Trophoblast cell (in vitro differentiated cells and primary cell): ENCODE measurements around the gene VPS41.
A peak's percentile ranks its signal among the peaks of the same experiment; 100 is the strongest.

ENCODE experiments used
- DNase-seq, 2 donors: peaks; one replicate each; pipeline ENCODE4 v3.0.0-alpha.2; 2016
- H2AFZ ChIP-seq: 2 replicates; pipeline ENCODE4 v1.6.1; 2013; ENCODE audit warnings: low read length, moderate library complexity, mild to moderate bottlenecking; ENCODE audit not compliant: insufficient read depth, poor library complexity
- H2AK5ac ChIP-seq: 2 replicates; pipeline ENCODE4 v1.6.1; 2013; ENCODE audit warnings: mild to moderate bottlenecking, low read length
- H2BK120ac ChIP-seq: 2 replicates; pipeline ENCODE4 v1.6.1; 2013; ENCODE audit warnings: low read length, mild to moderate bottlenecking, moderate library complexity; ENCODE audit not compliant: insufficient read depth, poor library complexity
- H2BK12ac ChIP-seq: 2 replicates; pipeline ENCODE4 v1.6.1; 2013; ENCODE audit warnings: mild to moderate bottlenecking, low read length, moderate library complexity
- H2BK5ac ChIP-seq: 2 replicates; pipeline ENCODE4 v1.6.1; 2013; ENCODE audit warnings: low read length, low read depth, moderate library complexity, mild to moderate bottlenecking; ENCODE audit not compliant: poor library complexity
- H3K14ac ChIP-seq: 2 replicates; pipeline ENCODE4 v1.6.1; 2013; ENCODE audit warnings: mild to moderate bottlenecking, low read length
- H3K18ac ChIP-seq: 2 replicates; pipeline ENCODE4 v1.6.1; 2013; ENCODE audit warnings: mild to moderate bottlenecking, low read length
- H3K23ac ChIP-seq: 2 replicates; pipeline ENCODE4 v1.6.1; 2013; ENCODE audit warnings: low read length
- H3K27ac ChIP-seq: 2 replicates; pipeline ENCODE4 v1.5.1; 2013; ENCODE audit warnings: low read depth, mild to moderate bottlenecking, inconsistent platforms, low read length, moderate library complexity
- H3K27me3 ChIP-seq: 2 replicates; pipeline ENCODE4 v1.6.1; 2013; ENCODE audit warnings: inconsistent platforms, mild to moderate bottlenecking, low read length, moderate library complexity; ENCODE audit not compliant: insufficient read depth
- H3K36me3 ChIP-seq, 2 experiments: 1 replicate in 1 of 2; 2 replicates in 1 of 2; pipeline ENCODE4 v1.6.1; 2013; ENCODE audit warnings: low read length in 2 of 2, mild to moderate bottlenecking in 2 of 2, moderate library complexity in 1 of 2; ENCODE audit not compliant: insufficient read depth in 2 of 2, control insufficient read depth in 1 of 2
- H3K4ac ChIP-seq: 2 replicates; pipeline ENCODE4 v1.6.1; 2013; ENCODE audit warnings: low read depth, mild to moderate bottlenecking, low read length, moderate library complexity
- H3K4me1 ChIP-seq, 2 experiments: 1 replicate in 1 of 2; 2 replicates in 1 of 2; pipeline ENCODE4 v1.6.1; 2013; ENCODE audit warnings: low read length in 2 of 2, mild to moderate bottlenecking in 2 of 2, moderate library complexity in 1 of 2; ENCODE audit not compliant: insufficient read depth in 2 of 2, control insufficient read depth in 1 of 2
- H3K4me2 ChIP-seq: 2 replicates; pipeline ENCODE4 v1.6.1; 2013; ENCODE audit warnings: inconsistent platforms, mild to moderate bottlenecking, low read length, moderate library complexity
- H3K4me3 ChIP-seq: 2 replicates; pipeline ENCODE4 v1.5.1; 2013; ENCODE audit warnings: mild to moderate bottlenecking, low read depth, low read length, inconsistent platforms
- H3K79me1 ChIP-seq: one replicate; pipeline ENCODE4 v1.6.1; 2013; ENCODE audit warnings: low read length
- H3K79me2 ChIP-seq: 2 replicates; pipeline ENCODE4 v1.6.1; 2013; ENCODE audit warnings: low read length, mild to moderate bottlenecking; ENCODE audit not compliant: control insufficient read depth, insufficient read depth, poor library complexity
- H3K9ac ChIP-seq: 2 replicates; pipeline ENCODE4 v1.6.1; 2013; ENCODE audit warnings: mild to moderate bottlenecking, low read length
- H3K9me3 ChIP-seq: 2 replicates; pipeline ENCODE4 v1.6.1; 2013; ENCODE audit warnings: low read depth, mild to moderate bottlenecking, control low read depth, inconsistent platforms, low read length; ENCODE audit not compliant: insufficient read depth
- H4K12ac ChIP-seq: 2 replicates; pipeline ENCODE4 v1.6.1; 2013; ENCODE audit warnings: low read depth, mild to moderate bottlenecking, low read length, moderate library complexity
- H4K8ac ChIP-seq: 2 replicates; pipeline ENCODE4 v1.6.1; 2013; ENCODE audit warnings: low read depth, mild to moderate bottlenecking, low read length, moderate library complexity
- H4K91ac ChIP-seq: one replicate; pipeline ENCODE4 v1.6.1; 2013; ENCODE audit warnings: low read depth, mild to moderate bottlenecking, low read length, moderate library complexity
- WGBS: extraction: QIAGEN DNeasy Blood & Tissue Kit; methylation state at CpG from one replicate; pipeline ENCODE4 v1.1.7; 2013; ENCODE audit warnings: missing lambda C conversion rate; ENCODE audit not compliant: insufficient read length, insufficient coverage; ENCODE audit errors: extremely low coverage; 5-methylcytosine and 5-hydroxymethylcytosine counted together

Gene VPS41

GRCh38 chr7:38873433-38873832 lies 35.6 kb downstream of the VPS41 start:
- H3K27ac ChIP-seq = no peak overlapping the region
- H4K12ac ChIP-seq = no peak overlapping the region
- no peak overlapping the region for H4K8ac ChIP-seq
- H3K36me3 ChIP-seq = peaks cover 0 to under 1% of the 10 kb centered on the region in 2 experiments
- no peak overlapping the region for H2BK120ac ChIP-seq
- H2BK5ac ChIP-seq = no peak overlapping the region
- WGBS = no CpG with 5 or more reads among the region's 4 CpGs
- H3K14ac ChIP-seq = no peak overlapping the region
- H3K18ac ChIP-seq = no peak overlapping the region
- DNase-seq = peak in 1 of 2 donors; percentile 30
- H3K4me1 ChIP-seq = peaks cover 3 to 4% of the 10 kb centered on the region in 2 experiments
- no peak overlapping the region for H2BK12ac ChIP-seq
- no peak overlapping the region for H3K4me3 ChIP-seq
- no peaks in the 10 kb centered on the region for H3K27me3 ChIP-seq
- H3K23ac ChIP-seq = no peak overlapping the region
- no peaks in the 10 kb centered on the region for H3K9me3 ChIP-seq
- no peaks in the 10 kb centered on the region for H3K79me2 ChIP-seq
- H3K4me2 ChIP-seq = no peak overlapping the region
- no peaks in the 10 kb centered on the region for H3K79me1 ChIP-seq
- H2AK5ac ChIP-seq = no peak overlapping the region
- H2AFZ ChIP-seq = no peak overlapping the region
- no peak overlapping the region for H3K4ac ChIP-seq
- H3K9ac ChIP-seq = no peak overlapping the region
- H4K91ac ChIP-seq = no peak overlapping the region

- Histone ChIP-seq H3K9ac (no peak overlapping the region), H3K27me3 (no peaks in the 10 kb centered on the region), H3K18ac (no peak overlapping the region), H4K12ac (no peak overlapping the region), H3K4me3 (no peak overlapping the region), H3K79me2 (no peaks in the 10 kb centered on the region), H2BK120ac (no peak overlapping the region), H4K91ac (no peak overlapping the region), H3K36me3 (peaks cover 0 to 5% of the 10 kb centered on the region in 2 experiments), H2AK5ac (no peak overlapping the region), H3K14ac (no peak overlapping the region), H3K23ac (no peak overlapping the region), H3K4me1 (peaks cover 3 to 4% of the 10 kb centered on the region in 2 experiments), H3K27ac (no peak overlapping the region), H2BK5ac (no peak overlapping the region), H3K4ac (no peak overlapping the region), H3K4me2 (no peak overlapping the region), H3K79me1 (no peaks in the 10 kb centered on the region), H4K8ac (no peak overlapping the region), H3K9me3 (no peaks in the 10 kb centered on the region), H2BK12ac (no peak overlapping the region), H2AFZ (no peak overlapping the region)
- peak; percentile 39 to 59 for DNase-seq
- WGBS = no CpG with 5 or more reads among the region's 5 CpGs
Observed at GRCh38 chr7:38872202-38872601, 36.8 kb downstream of the VPS41 start.

- H4K91ac ChIP-seq = no peak overlapping the region
- no peak overlapping the region for H3K4me2 ChIP-seq
- H2BK12ac ChIP-seq = no peak overlapping the region
- no peak overlapping the region for H3K9ac ChIP-seq
- WGBS = no CpG with 5 or more reads among the region's 3 CpGs
- H4K8ac ChIP-seq = no peak overlapping the region
- H3K4ac ChIP-seq = no peak overlapping the region
- H2AK5ac ChIP-seq = no peak overlapping the region
- peak overlapping the region; percentile 39 for H2BK5ac ChIP-seq
- H2BK120ac ChIP-seq = no peak overlapping the region
- H3K27ac ChIP-seq = no peak overlapping the region
- DNase-seq = no peak
- H4K12ac ChIP-seq = no peak overlapping the region
- peaks cover 0 to 5% of the 10 kb centered on the region in 2 experiments for H3K36me3 ChIP-seq
- no peaks in the 10 kb centered on the region for H3K79me2 ChIP-seq
- H2AFZ ChIP-seq = no peak overlapping the region
- H3K18ac ChIP-seq = no peak overlapping the region
- H3K9me3 ChIP-seq = no peaks in the 10 kb centered on the region
- no peaks in the 10 kb centered on the region for H3K79me1 ChIP-seq
- peaks cover 3 to 4% of the 10 kb centered on the region in 2 experiments for H3K4me1 ChIP-seq
- H3K4me3 ChIP-seq = no peak overlapping the region
- H3K23ac ChIP-seq = no peak overlapping the region
- no peaks in the 10 kb centered on the region for H3K27me3 ChIP-seq
- H3K14ac ChIP-seq = no peak overlapping the region
Observed at GRCh38 chr7:38870147-38870546, 38.8 kb downstream of the VPS41 start.

- H3K79me1 ChIP-seq = no peaks in the 10 kb centered on the region
- no peak overlapping the region for H4K12ac ChIP-seq
- no peak overlapping the region for H3K14ac ChIP-seq
- no peaks in the 10 kb centered on the region for H3K79me2 ChIP-seq
- peaks cover 0 to 6% of the 10 kb centered on the region in 2 experiments for H3K36me3 ChIP-seq
- no peak overlapping the region for H3K9ac ChIP-seq
- H3K27me3 ChIP-seq = no peaks in the 10 kb centered on the region
- no peak overlapping the region for H2AFZ ChIP-seq
- no peak overlapping the region for H4K91ac ChIP-seq
- peaks cover 3 to 4% of the 10 kb centered on the region in 2 experiments for H3K4me1 ChIP-seq
- H4K8ac ChIP-seq = no peak overlapping the region
- H3K4me2 ChIP-seq = no peak overlapping the region
- no peak overlapping the region for H3K4me3 ChIP-seq
- no CpG with 5 or more reads among the region's 7 CpGs for WGBS
- H3K18ac ChIP-seq = no peak overlapping the region
- peak; percentile 59 to 72 for DNase-seq
- no peak overlapping the region for H3K4ac ChIP-seq
- peak overlapping the region; percentile 65 for H3K27ac ChIP-seq
- H2AK5ac ChIP-seq = no peak overlapping the region
- H2BK5ac ChIP-seq = no peak overlapping the region
- no peak overlapping the region for H3K23ac ChIP-seq
- H2BK12ac ChIP-seq = no peak overlapping the region
- no peaks in the 10 kb centered on the region for H3K9me3 ChIP-seq
- H2BK120ac ChIP-seq = no peak overlapping the region
Observed at GRCh38 chr7:38863601-38864291, 45.2 kb downstream of the VPS41 start.
